SJSA1 (cell line): Measurements from ENCODE around the gene PRM2. TPM values are rescaled to one million over a fixed set of nuclear protein-coding genes. Genes with fewer than 3 reads are reported as not detected.

Experiments
- DNase-seq, 2 experiments: peaks; one replicate each; pipeline ENCODE4 v3.0.0-alpha.2; 2015 to 2020; ENCODE audit warnings: low spot score in 2 of 2, low read depth in 1 of 2
- H3K27ac ChIP-seq: fragments of 250-450 bp; sonication (Bioruptor Pico); 2 replicates; pipeline ENCODE4 v1.5.1; 2020; ENCODE audit warnings: mild to moderate bottlenecking, moderate library complexity
- H3K27me3 ChIP-seq: fragments of 250-450 bp; sonication (Bioruptor Pico); replicated peaks from 2 replicates; pipeline ENCODE4 v1.5.1; 2020; ENCODE audit warnings: mild to moderate bottlenecking, moderate library complexity
- H3K36me3 ChIP-seq: fragments of 250-450 bp; sonication (Bioruptor Pico); 2 replicates; pipeline ENCODE4 v1.5.1; 2020; ENCODE audit warnings: mild to moderate bottlenecking
- H3K4me1 ChIP-seq: fragments of 250-450 bp; sonication (Bioruptor Pico); replicated peaks from 2 replicates; pipeline ENCODE4 v1.6.1; 2021; ENCODE audit warnings: mild to moderate bottlenecking
- H3K4me3 ChIP-seq: fragments of 250-450 bp; sonication (Bioruptor Pico); 2 replicates; pipeline ENCODE4 v1.5.1; 2020; ENCODE audit warnings: mild to moderate bottlenecking
- H3K9me3 ChIP-seq: fragments of 250-450 bp; sonication (Bioruptor Pico); replicated peaks from 2 replicates; pipeline ENCODE4 v1.5.1; 2020; ENCODE audit warnings: mild to moderate bottlenecking
- total RNA-seq: library from RNA; depleted of rRNA; stranded (reverse); fragments of >200 nt; shearing (Covaris generic); gene quantifications from 2 replicates; pipeline ENCODE4 v1.2.3, GENCODE V29; 2014

PRM2 gene
- total RNA-seq, 1 experiment from 2014 or later: not detected

DNA sequence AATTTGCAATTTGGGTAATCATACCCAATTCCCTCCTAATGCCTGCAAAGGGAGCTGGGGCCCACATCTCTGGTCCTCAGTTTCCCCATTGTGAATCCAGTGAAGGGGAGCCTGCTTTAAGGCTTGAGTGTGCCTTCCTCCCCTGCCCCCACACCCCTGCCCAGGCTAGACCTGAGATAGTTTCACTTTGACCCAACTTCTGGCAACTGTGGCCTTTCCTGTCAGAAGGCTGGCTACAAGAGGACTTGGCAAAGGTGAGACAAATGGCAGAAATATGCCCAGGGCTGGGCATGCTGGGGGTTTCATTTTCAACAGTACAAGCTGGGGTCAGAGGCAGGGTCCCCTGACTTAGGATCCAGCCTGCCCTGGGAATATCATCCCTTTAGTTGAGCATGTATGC is 30.3 kb downstream of the PRM2 start:
- H3K4me3 ChIP-seq: no peak overlapping the region
- no peak for DNase-seq
- H3K9me3 ChIP-seq: no peaks in the 10 kb centered on the region
- no peaks in the 10 kb centered on the region for H3K27me3 ChIP-seq
- H3K36me3 ChIP-seq: no peaks in the 10 kb centered on the region
- no peaks in the 10 kb centered on the region for H3K4me1 ChIP-seq
- no peak overlapping the region for H3K27ac ChIP-seq

DNA sequence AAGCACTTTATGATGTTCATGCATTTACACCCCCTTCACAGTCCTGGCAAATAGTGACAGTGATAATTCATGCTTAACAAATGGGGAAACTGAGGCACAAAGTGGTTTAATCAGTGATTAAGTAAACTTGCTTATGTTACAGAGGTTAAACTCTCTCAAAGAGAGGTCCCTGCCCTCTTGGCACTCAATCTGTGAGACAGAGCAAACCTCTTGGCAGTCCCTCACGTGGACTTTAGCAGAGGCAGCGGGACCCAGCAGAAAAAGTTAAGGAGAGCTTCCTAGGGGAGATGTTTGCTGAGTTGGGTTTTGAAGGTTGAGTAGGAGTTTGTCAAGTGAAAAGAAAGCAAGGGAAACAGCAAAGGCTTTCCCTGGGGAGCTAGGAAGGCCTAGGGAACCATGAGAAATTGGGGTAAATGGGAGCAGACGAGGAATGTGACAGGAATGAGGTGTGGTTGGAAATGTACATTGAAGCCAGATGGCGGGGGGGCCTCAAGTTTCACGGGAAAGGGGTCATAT is 31.0 kb downstream of the PRM2 start:
- Histone ChIP-seq H3K4me1 (no peaks in the 10 kb centered on the region), H3K4me3 (no peak overlapping the region), H3K36me3 (no peaks in the 10 kb centered on the region), H3K27ac (no peak overlapping the region), H3K27me3 (no peaks in the 10 kb centered on the region), H3K9me3 (no peaks in the 10 kb centered on the region)
- no peak for DNase-seq

DNA sequence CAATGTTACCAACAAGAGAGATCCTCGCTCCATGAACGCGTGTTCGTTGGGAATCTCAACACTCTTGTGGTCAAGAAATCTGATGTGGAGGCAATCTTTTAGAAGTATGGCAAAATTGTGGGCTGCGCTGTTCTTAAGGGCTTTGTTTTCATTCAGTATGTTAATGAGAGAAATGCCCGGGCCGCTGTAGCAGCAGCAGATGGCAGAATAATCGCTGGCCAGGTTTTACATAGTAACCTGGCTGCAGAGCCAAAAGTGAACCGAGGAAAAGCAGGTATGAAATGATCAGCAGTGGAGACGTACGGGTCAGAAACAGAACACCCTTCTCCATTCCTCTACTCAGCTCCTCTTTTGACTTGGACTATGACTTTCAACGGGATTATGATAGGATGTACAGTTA is 33.6 kb downstream of the PRM2 start:
- Histone ChIP-seq H3K9me3 (no peaks in the 10 kb centered on the region), H3K36me3 (no peaks in the 10 kb centered on the region), H3K4me1 (no peaks in the 10 kb centered on the region), H3K27ac (no peak overlapping the region), H3K4me3 (no peak overlapping the region), H3K27me3 (no peaks in the 10 kb centered on the region)
- DNase-seq: no peak

DNA sequence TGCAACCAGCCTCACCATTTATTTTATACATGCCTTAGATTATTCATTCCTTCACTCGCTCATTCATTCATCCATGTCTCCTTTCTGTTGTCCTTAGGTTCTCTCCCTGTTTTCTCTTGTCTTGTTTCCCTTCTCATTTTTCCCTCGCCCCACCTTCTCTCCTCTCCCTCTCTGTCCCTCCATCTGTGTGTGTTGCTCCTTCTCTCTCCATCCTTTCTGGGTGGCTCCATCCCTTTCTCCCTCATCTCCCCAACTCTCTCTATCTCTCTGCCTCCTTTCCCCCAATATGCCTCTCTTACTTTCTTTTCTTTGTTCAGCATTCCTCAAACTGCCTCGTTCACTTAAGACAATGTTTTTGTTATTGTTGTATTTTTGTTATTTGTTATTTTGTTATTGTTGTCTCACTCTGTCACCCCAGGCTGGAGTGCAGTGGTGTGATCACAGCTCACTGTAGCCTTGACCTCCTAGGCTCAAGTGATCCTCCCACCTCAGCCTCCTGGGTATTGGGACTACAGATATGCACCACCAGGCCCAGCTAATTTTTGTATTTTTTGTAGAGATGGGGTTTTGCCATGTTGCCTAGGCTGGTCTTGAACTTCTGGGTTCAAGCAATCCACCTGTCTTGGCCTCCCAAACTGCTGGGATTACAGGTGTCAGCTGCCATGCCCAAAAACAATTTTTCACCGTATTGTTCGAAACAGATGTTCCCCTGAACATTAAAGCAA is 34.6 kb downstream of the PRM2 start:
- no peaks in the 10 kb centered on the region for H3K4me1 ChIP-seq
- H3K27ac ChIP-seq: no peak overlapping the region
- H3K36me3 ChIP-seq: no peaks in the 10 kb centered on the region
- no peak overlapping the region for H3K4me3 ChIP-seq
- no peaks in the 10 kb centered on the region for H3K27me3 ChIP-seq
- H3K9me3 ChIP-seq: no peaks in the 10 kb centered on the region
- DNase-seq: no peak

DNA sequence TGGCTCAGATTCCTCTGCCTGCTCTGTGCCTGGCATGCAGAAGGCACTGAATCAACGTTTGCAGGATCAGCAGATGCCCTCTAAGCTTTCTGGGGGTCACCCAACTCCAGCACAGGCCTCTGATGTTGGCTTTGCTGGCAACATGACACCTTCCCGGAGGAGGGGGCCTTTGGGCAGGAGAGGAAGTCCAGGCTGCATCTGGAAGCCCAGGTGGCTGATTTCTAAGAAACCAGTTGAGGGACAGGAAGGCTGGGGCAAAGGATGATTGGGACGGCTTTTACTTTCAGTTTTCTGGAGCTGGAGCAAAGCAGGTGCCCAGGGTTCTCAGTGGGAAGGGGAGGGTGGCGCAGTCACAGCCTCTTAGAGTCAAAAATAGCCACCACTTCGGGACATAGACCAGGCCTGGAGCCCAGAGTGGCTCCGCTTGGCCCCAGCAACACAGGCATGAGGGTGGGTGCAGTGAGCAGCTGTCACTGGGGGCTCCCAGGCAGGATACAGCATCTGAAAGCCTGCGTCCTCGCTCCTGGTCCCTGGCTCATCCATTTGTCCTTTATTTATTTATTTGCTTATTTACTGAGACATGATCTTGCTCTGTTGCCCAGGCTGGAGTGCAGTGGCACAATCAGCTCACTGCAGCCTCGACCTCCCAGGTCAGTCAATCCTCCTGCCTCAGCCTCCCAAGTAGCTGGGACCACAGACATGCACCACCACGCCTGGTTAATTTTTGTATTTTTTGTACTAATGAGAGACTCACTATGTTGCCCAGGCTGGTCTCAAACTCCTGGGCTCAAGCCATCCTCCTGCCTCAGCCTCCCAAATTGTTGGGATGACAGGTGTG is 35.4 kb downstream of the PRM2 start:
- Histone ChIP-seq H3K4me3 (no peak overlapping the region), H3K27me3 (no peaks in the 10 kb centered on the region), H3K36me3 (no peaks in the 10 kb centered on the region), H3K4me1 (no peaks in the 10 kb centered on the region), H3K27ac (no peak overlapping the region), H3K9me3 (no peaks in the 10 kb centered on the region)
- DNase-seq: no peak

DNA sequence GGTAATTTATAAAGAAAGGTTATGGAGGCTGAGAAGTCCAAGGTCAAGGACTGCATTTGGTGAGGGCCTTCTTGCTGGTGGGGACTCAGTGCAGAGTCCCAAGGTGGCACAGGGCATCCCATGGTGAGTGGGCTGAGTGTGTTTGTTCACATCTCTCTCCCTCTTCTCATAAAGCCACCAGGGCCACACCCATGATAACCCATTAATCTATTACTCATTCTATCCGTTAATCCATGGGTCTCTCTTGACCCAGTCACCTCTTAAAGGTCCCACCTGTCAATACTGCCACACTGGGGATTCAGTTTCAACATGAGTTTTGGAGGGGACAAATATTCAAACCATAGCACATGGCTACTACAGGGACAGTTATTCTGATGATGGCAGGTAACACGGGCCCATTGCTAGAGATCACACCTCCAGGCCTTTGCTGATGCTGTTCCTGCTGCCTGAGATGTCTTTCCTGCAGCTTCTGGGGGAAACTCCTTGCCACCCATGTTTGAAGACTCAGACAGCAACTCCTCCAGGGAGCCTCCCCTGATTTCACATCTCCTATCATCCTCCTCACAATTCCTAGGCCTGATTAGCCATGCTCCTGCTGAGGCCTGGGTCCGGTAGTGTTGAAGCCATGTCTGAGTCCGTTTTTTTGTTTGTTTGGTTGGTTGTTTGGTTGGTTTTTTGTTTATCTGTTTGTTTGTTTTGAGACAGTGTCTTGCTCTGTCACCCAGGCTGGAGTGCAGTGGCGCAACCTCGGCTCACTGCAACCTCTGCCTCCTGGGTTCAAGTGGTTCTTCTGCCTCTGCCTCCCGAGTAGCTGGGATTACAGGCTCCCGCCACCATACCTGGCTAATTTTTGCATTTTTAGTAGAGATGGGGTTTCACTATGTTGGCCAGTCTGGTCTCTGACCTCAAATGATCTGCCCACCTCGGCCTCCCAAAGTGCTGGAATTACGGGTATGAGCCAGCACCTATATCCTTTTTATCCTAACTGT is 36.3 kb downstream of the PRM2 start:
- H3K36me3 ChIP-seq: no peaks in the 10 kb centered on the region
- no peak overlapping the region for H3K27ac ChIP-seq
- H3K9me3 ChIP-seq: no peaks in the 10 kb centered on the region
- no peaks in the 10 kb centered on the region for H3K27me3 ChIP-seq
- H3K4me3 ChIP-seq: no peak overlapping the region
- no peak for DNase-seq
- H3K4me1 ChIP-seq: no peaks in the 10 kb centered on the region

DNA sequence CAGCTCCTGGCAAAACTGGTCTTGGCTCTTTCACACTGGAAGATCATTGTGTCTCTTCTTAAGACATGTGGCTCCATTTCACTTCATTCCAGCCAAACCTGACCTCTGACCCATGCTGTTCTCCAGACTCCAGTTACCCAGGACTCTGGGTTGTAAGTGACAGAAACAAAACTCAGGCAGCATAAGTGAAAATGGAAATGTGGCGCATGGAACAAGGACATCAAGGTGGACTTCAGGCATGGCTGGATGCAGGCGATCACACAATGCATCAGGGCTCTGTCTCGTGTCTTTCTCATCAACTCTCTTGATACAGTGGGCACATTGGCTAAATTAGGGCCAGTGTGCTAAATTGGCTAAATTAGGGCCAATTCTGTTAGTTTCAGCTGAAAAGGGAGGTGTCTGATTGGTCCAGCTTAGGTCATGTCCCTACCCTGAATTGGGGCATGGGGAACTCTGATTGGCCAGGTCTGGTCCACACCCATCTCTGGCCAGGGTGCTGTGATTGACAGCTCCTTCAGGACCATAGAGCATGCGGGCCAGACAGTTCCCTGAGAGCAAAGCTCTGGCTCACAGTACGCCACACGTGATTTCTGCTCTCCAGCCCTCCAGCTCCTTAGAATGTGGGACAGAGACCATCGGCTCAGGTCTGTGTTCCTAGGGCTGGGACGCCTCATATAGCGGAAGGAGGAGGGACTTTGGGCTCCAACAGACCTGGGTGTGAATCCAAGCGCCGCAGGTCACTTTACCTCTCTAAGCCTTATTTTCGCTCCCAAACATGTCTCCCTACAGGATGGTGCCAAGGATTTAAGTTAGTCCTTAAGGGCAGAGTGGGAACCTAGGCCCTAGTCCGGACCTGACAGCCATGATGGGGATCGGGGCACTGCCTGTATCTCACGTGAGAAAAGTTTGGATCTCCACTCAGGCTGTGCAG is 37.7 kb downstream of the PRM2 start:
- Histone ChIP-seq H3K9me3 (no peaks in the 10 kb centered on the region), H3K36me3 (no peaks in the 10 kb centered on the region), H3K27me3 (no peaks in the 10 kb centered on the region), H3K4me3 (no peak overlapping the region), H3K4me1 (0 out of 2 replicates have a peak, but pooled peaks cover 3% of the 10 kb centered on the region), H3K27ac (no peak overlapping the region)
- DNase-seq: no peak

DNA sequence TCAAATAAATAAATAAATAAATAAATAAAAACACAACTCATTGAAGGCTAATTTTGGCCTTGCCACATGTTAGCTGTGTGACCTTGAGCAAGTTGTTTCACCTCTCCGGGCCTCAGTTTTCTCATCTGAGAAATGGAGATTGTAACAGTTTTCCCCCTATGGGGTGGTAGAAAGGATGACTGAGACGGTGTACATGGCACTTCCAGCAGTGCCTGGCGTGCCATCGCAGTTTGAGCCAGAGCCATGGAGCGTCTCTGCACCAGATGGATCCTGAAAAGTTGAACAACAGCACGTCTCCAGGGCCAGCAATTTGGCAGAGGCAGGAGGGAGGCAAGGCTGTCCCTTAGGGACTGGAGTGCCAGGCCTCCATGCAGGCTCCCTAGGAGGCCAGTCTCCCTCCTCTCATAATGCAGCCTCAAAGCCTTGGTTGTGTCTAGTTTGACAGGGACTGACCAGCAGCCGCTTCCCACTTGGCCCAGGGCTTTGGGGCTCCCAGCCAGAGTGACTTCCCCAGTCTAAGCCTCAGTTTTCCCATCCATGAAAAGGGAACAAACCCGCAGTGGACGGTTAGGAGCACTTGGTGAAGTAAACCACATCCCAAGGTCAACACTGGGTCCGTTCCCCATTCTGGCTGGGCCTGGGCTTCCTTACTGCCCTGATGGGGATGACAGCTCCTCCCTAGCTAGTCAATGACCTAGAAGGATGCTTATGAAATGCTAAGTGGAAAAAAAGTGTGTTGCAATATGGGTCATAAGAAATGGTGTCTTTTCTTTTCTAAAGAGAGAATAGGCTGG is 39.6 kb downstream of the PRM2 start:
- no peak for DNase-seq
- Histone ChIP-seq H3K9me3 (no peaks in the 10 kb centered on the region), H3K36me3 (no peaks in the 10 kb centered on the region), H3K27ac (no peak overlapping the region), H3K4me1 (0 out of 2 replicates have a peak, but pooled peaks cover 3% of the 10 kb centered on the region), H3K27me3 (no peaks in the 10 kb centered on the region), H3K4me3 (no peak overlapping the region)

DNA sequence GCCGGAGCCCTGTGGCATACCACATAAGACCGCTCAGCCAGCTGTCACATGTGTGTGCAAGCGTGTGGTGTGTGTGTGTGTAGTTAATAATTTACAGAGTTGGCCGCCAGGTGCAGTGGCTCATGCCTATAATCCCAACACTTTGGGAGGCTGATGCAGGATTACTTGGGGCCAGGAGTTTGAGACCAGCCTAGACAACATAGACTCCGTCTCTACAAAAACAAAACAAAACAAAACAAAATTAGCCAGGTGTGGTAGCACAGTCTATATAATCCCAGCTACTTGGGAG is 40.6 kb downstream of the PRM2 start:
- no peak overlapping the region for H3K4me3 ChIP-seq
- H3K4me1 ChIP-seq: 0 out of 2 replicates have a peak, but pooled peaks cover 3% of the 10 kb centered on the region
- no peak overlapping the region for H3K27ac ChIP-seq
- no peaks in the 10 kb centered on the region for H3K27me3 ChIP-seq
- H3K36me3 ChIP-seq: no peaks in the 10 kb centered on the region
- no peaks in the 10 kb centered on the region for H3K9me3 ChIP-seq
- no peak for DNase-seq

DNA sequence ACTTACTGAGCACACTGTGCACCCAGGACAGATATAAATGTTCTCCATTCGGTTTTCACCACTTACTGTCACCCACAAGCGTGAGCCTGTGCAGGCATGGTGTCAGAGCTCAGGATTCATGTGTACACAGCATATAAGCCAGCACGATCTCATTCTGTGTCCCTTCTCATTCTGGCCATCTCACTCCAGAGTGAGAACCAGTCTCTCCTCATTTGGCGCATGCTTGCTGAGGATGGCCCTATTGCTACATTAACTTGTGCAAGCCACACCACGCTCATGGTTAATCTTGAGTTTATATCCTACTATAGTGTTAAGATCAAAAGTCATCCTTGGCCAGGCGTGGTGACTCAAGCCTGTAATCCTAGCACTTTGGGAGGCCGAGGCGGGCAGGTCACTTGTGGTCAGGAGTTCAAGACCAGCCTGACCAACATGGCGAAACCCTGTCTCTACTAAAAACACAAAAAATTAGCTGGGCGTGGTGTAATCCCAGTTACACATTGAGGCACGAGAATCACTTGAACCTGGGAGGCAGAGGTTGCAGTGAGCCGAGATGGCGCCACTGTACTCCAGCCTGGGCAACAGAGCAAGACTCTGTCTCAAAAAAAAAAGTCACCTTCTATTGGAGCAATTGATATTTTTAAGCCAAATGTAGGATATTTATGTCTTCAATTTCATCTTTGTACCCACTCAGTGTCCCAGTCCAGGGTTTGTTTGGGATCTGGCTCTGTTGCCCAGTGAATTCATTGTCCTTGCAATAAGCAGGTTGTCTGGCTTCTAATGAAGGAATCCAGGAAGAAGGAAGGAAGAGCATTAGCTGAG is 41.2 kb downstream of the PRM2 start:
- Histone ChIP-seq H3K36me3 (no peaks in the 10 kb centered on the region), H3K9me3 (no peaks in the 10 kb centered on the region), H3K4me3 (no peak overlapping the region), H3K4me1 (0 out of 2 replicates have a peak, but pooled peaks cover 3% of the 10 kb centered on the region), H3K27ac (no peak overlapping the region), H3K27me3 (no peaks in the 10 kb centered on the region)
- no peak for DNase-seq

DNA sequence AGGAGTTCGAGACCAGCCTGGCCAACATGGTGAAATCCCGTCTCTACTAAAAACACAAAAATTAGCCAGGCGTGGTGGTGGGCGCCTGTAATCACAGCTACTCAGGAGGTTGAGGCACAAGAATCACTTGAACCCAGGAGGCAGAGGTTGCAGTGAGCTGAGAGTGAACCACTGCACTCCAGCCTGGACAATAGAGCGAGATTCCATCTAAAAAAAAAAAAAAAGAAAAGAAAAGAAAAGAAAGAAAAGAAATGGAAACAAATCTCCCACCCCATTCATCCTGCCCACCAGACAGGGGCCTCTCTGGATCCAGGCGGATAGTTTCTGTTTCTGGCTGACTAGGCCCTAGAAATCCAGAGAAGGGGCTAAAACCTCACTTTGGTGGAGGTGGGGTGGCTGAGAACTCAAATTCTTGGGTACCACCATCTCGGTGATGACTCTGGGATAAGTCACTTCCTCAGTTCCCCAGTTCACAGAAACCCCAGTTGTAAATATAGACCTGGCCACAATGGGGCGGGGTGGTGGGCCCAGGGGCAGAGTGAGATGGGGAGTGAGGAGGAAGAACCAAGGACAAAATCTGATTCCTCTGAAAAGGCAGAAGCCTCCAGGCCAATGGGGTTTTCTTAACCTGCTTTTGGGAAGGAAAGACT is 42.4 kb downstream of the PRM2 start:
- no peaks in the 10 kb centered on the region for H3K27me3 ChIP-seq
- H3K4me3 ChIP-seq: no peak overlapping the region
- H3K27ac ChIP-seq: no peak overlapping the region
- 0 out of 2 replicates have a peak, but pooled peaks cover 3% of the 10 kb centered on the region for H3K4me1 ChIP-seq
- H3K36me3 ChIP-seq: no peaks in the 10 kb centered on the region
- no peak for DNase-seq
- no peaks in the 10 kb centered on the region for H3K9me3 ChIP-seq
